Stimulated activated CD8-positive, alpha-beta memory T cell treated with anti-CD3 and anti-CD28 coated beads, Interleukin-4, amount 100 ng/mL, for 24 hours (primary cell): Measurements from ENCODE around the gene CFAP46.

Source experiments
- DNase-seq: peaks from one replicate; pipeline ENCODE4 v3.0.0-alpha.2; 2020; ENCODE audit warnings: low read depth

CFAP46 gene

GRCh38 chr10:132770061-132771021, 172.0 kb downstream of the CFAP46 start:
- no peak for DNase-seq

- DNase-seq, result no peak
Observed at GRCh38 chr10:132768346-132769248, 173.8 kb downstream of the CFAP46 start.

GRCh38 chr10:132766291-132766690, 176.1 kb downstream of the CFAP46 start:
- DNase-seq, result no peak

- DNase-seq, result no peak
Observed at GRCh38 chr10:132765435-132765834, 176.9 kb downstream of the CFAP46 start.

- DNase-seq, result no peak
Observed at GRCh38 chr10:132764108-132764507, 178.3 kb downstream of the CFAP46 start.

GRCh38 chr10:132763545-132763944, 178.8 kb downstream of the CFAP46 start:
- DNase-seq, result no peak

GRCh38 chr10:132762267-132762666, 180.1 kb downstream of the CFAP46 start:
- no peak for DNase-seq

- no peak for DNase-seq
Observed at GRCh38 chr10:132761395-132762060, 180.8 kb downstream of the CFAP46 start.

- DNase-seq, result no peak
Observed at GRCh38 chr10:132758865-132759264, 183.5 kb downstream of the CFAP46 start.
